Right lung (tissue), 10 donors: ENCODE results near the gene LEKR1. TPM values are rescaled to one million over a fixed set of nuclear protein-coding genes. Genes with fewer than 3 reads are reported as not detected.
"Not testable (repeated sequence)": the region's sequence is repeated elsewhere in the genome, so short reads cannot be mapped to it uniquely, and the experiment has no call there.

Experiments used
- DNase-seq, 2 donors: peaks; one replicate each; pipeline ENCODE4 v3.0.0-alpha.2; 2013
- long read RNA-seq, 8 donors: transcript quantifications; one replicate each; lab custom pipeline, GENCODE V29; 2026
- polyA plus RNA-seq, 5 donors: library from polyadenylated mRNA; unstranded; fragments of 120-200 nt; gene quantifications; one replicate each; pipeline versions ENCODE4 v1.2.1 to v1.2.3, GENCODE V29; 2013; ENCODE audit warnings: inconsistent platforms in 1 of 5, low replicate concordance in 1 of 5; ENCODE audit not compliant: insufficient read length in 5 of 5, insufficient read depth in 1 of 5

LEKR1 gene
- 1 to 10 TPM; 1.4 to 3.0 (median 1.8) TPM for polyA plus RNA-seq
- long read RNA-seq, donor 1, result 0 reads
- long read RNA-seq, donor 2, result 0 reads
- long read RNA-seq, donor 3, result 0 reads
- long read RNA-seq, donor 4, partial matches to known transcripts, result 0 of 1 reads
- long read RNA-seq, donor 4, other reads (novel, unspliced or antisense), result 0 of 1 reads
- long read RNA-seq, donor 5, partial matches to known transcripts, result 0 of 1 reads
- long read RNA-seq, donor 5, other reads (novel, unspliced or antisense), result 0 of 1 reads
- long read RNA-seq, donor 6, result 0 reads
- long read RNA-seq, donor 7, result 0 reads
- long read RNA-seq, donor 8, result 0 reads

GRCh38 chr3:156826144-156826895 lies at the start of gene LEKR1:
LEKR1 (plus strand) TSS chr3:156826353; CDS start chr3:156829330, 2,977 bp downstream.
- peak; percentile 90 to 91 for DNase-seq

DNA sequence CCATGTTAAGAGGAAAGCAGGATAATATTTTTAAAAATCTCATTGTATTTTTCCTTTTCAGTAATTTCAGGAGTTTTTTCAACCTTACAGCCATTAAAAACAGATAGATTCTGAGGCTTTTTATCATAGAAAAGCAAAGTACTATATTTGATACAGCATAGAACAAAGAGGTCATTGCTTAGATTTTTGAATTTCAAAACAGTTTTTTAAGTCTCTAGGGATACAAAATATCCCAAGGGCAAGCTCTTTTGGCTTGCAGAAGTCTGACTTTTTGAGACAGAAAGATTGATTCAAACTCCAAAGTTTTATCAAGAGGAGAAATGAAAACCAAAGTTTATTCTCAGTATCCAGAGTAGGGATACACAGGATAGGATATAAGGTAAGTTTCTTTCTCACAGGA lies 49.3 kb upstream of the LEKR1 start:
- no peak for DNase-seq

GRCh38 chr3:156781310-156782230 lies 44.6 kb upstream of the LEKR1 start:
- DNase-seq, result no peak

DNA sequence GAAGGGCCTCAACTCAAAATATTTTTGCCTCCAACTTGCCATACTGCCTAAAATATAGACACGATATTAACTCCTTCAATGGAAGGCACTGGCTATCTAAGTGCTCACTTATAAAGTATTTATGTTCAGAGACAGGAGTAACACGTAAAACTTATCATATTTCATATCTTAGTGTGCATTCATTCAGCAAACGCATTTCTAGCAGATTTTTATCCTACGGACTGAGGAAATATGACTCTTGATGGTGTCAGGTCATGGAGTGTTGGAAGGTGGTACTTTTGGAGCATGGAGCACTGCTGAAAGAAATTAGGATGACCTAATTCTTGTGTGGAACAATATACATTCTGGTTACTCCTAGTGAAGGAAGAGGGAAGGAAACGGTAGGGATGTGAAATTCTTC lies 43.8 kb upstream of the LEKR1 start:
- DNase-seq, result no peak

DNA sequence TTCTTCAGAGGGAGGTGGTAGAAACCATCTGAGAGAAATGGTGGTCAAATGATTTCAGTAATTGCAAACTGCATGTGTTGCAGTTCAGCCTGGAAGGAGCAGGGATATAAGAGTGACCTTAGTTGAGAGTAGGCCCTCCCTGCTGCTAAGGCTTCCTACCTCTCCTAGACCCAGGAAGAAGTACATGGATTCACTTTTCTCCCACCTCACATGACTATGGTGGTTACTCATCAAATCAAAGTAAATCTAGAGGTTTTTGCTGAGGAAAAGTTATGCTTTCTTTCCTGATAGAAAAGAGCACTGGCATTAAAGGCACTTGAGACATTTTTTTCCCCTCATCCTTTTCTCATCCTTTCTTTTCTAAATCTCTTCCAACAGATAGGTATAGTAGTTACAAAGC lies 43.2 kb upstream of the LEKR1 start:
- no peak for DNase-seq

DNA sequence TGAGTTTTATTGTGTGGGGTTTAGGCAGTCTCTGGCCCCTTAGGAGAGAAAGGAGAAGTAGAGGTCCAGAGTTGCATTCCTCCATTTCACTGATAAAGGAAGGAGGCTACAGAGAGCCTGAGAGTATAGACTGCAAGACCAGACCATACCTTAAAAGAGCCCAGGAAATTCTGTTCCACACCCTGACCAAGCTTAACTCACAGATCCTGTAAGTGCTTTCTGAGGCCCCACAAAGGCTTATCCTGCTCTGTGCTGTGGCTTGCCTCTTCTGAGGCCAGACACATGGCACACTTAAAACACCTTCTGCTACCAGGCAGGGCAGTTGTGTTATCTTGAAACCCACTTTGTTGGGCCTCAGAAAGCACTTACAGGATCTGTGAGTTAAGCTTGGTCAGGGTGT lies 39.2 kb upstream of the LEKR1 start:
- no peak for DNase-seq

- no peak for DNase-seq
These were observed 38.1 kb upstream of the LEKR1 start for GRCh38 chr3:156787926-156788663.

GRCh38 chr3:156788846-156789245 lies 37.3 kb upstream of the LEKR1 start:
- no peak for DNase-seq

GRCh38 chr3:156790156-156790555 lies 36.0 kb upstream of the LEKR1 start:
- no peak for DNase-seq

- DNase-seq, result no peak
These were observed 34.0 kb upstream of the LEKR1 start for GRCh38 chr3:156792114-156792513.

DNA sequence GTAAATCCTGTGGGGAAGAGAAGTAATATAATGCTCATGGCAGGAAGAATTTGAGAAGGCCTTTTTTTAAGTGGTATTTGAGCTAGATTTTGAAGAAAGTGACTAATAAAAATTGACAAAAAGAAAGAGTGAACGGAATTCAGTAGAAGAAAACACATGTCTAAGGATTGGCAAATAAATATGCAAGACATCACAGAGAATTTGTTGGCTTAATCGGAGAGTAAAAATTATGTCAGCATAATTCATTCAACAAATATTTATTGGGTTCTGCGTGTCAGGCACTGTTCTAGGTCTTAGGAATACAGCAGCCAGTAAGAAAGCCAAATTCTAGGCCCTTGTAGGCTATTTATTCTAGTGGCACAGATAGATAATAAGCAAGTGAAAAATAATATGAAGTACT lies 33.6 kb upstream of the LEKR1 start:
- no peak for DNase-seq

GRCh38 chr3:156792945-156793344 lies 33.2 kb upstream of the LEKR1 start:
- no peak for DNase-seq

DNA sequence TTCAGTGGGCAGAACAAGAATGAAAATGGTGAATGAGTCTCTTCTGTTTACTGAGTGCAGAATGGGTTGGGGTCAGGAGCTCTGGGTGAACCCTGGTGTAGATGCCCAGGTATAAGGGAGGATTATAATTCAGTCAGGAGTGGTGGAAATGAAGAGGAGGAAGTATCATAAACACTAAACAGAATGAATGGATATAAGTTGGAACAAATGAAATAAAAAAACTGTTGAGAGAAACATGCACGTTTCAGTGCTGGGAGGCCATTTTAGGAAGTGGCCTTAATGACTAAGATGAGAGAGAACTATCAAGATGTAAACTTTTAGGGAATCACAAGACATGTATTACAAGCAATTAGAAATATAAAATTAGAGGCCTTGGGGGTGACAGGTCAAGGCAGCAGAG lies 32.8 kb upstream of the LEKR1 start:
- no peak for DNase-seq

- no peak for DNase-seq
These were observed 32.3 kb upstream of the LEKR1 start for GRCh38 chr3:156793851-156794250.

GRCh38 chr3:156795890-156796481 lies 30.2 kb upstream of the LEKR1 start:
- no peak for DNase-seq

- no peak for DNase-seq
These were observed 28.8 kb upstream of the LEKR1 start for GRCh38 chr3:156797368-156797767.

GRCh38 chr3:156800287-156800686 lies 25.9 kb upstream of the LEKR1 start:
- not testable (repeated sequence) for DNase-seq

- no peak for DNase-seq
These were observed 24.4 kb upstream of the LEKR1 start for GRCh38 chr3:156801746-156802145.

DNA sequence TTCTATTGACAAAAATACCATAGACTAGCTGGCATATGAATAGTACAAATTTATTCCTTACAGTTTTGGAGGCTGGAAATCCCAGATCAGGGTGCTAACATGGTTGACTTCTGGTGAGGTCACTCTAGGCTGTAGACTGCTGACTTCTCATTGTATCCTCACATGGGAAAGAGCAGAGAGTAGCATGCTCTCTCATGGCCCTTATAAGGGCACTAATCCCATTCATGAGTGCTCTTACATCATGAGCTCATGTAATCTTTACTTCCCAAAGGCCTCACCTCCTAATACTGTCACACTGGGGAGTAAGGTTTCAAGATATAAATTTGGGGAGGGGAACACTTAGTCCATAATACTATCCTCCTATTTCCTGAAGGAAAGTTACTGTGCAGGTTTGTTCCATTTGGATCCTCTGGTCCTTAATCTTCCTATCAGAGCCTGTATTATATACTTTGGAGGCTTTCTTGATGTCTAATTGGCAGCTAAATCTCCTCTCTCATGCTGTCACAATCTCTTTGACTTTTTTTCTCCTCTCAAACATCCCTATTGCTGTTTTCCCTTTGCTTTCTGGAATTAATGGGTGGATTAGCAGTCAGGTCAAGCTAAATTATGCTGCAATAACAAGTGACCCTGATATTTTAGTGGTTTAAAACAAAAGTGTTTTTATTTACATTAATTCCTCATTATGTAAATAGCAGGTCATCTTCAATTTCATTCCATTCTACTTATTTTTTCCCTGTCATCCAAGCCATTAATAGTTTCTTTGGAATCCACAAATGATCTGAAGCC lies 23.1 kb upstream of the LEKR1 start:
- no peak for DNase-seq
